ENCODE measurements around the gene ANTXR1. TPM values are rescaled to one million over a fixed set of nuclear protein-coding genes. Genes with fewer than 3 reads are reported as not detected.

The ANTXR1 gene
- polyA plus RNA-seq, 1 donor (not counting 4 experiments of a cell fraction or from before 2014, with no cell fraction given): 20.4 TPM

DNA sequence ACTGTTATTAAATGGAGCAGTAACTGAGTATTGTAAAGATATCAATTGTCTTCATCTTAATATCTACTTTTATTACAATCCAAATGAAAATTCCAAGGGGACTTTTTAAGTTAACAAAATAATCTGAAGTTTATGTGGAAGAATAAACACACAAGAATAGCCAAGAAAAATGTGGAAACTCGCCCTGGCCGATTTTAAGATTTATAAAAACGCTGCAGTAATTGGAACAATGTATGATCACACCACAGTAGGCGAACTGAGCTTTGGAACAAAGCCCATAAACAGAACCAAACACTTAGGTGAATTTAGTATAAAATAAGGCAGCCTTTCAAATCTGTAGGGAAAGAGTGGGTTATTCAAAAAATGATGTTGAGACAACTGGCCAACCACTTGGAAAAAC, 96.3 kb downstream of the ANTXR1 start:
- FAIRE-seq (no peak), DNase-seq (ENCODE audit: low read depth, low spot score) (no peak)
- Histone ChIP-seq H3K4me2 (ENCODE audit: control insufficient read depth, extremely low read depth, insufficient read depth, low read depth, low read length) (no peak overlapping the region), H3K4me1 (ENCODE audit: control insufficient read depth, extremely low read depth, insufficient read depth, low read length) (no peaks in the 10 kb centered on the region), H3K79me2 (ENCODE audit: control insufficient read depth, insufficient read depth, low read length) (no peaks in the 10 kb centered on the region), H3K36me3 (ENCODE audit: control insufficient read depth in 2 of 2, extremely low read depth in 1 of 2, insufficient read depth in 2 of 2, low read length in 2 of 2) (peaks cover 0 to 2% of the 10 kb centered on the region in 2 experiments), H3K9me1 (ENCODE audit: control insufficient read depth, extremely low read depth, insufficient read depth, low read length) (no peaks in the 10 kb centered on the region), H3K4me3 (ENCODE audit: control insufficient read depth in 2 of 3, extremely low read depth in 1 of 3, insufficient read depth in 2 of 3, low read depth in 1 of 3, low read length in 3 of 3) (no peak overlapping the region), H3K27me3 (ENCODE audit: control insufficient read depth, extremely low read depth, insufficient read depth, low read length) (no peaks in the 10 kb centered on the region), H2AFZ (ENCODE audit: control insufficient read depth, low read length) (no peak overlapping the region), H4K20me1 (ENCODE audit: control insufficient read depth, extremely low read depth, insufficient read depth, low read length) (no peaks in the 10 kb centered on the region), H3K27ac (ENCODE audit: control insufficient read depth, insufficient read depth, low read length) (no peak overlapping the region), H3K9ac (ENCODE audit: control insufficient read depth, extremely low read depth, insufficient read depth, low read length) (no peak overlapping the region), H3K9me3 (ENCODE audit: control insufficient read depth, low read depth, low read length) (no peaks in the 10 kb centered on the region)
- no peak for TF ChIP-seq EZH2 (IDR thresholded peaks at IDR 0.05; ENCODE audit: low read length)
- TF ChIP-seq, protein P1, sequence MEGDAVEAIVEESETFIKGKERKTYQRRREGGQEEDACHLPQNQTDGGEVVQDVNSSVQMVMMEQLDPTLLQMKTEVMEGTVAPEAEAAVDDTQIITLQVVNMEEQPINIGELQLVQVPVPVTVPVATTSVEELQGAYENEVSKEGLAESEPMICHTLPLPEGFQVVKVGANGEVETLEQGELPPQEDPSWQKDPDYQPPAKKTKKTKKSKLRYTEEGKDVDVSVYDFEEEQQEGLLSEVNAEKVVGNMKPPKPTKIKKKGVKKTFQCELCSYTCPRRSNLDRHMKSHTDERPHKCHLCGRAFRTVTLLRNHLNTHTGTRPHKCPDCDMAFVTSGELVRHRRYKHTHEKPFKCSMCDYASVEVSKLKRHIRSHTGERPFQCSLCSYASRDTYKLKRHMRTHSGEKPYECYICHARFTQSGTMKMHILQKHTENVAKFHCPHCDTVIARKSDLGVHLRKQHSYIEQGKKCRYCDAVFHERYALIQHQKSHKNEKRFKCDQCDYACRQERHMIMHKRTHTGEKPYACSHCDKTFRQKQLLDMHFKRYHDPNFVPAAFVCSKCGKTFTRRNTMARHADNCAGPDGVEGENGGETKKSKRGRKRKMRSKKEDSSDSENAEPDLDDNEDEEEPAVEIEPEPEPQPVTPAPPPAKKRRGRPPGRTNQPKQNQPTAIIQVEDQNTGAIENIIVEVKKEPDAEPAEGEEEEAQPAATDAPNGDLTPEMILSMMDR (optimal IDR thresholded peaks at IDR 0.05 in 1 of 3, IDR thresholded peaks at IDR 0.05 in 1 of 3, conservative IDR thresholded peaks at IDR 0.05 in 1 of 3; ENCODE audit: extremely low read depth in 1 of 3, insufficient read depth in 2 of 3, low read length in 3 of 3): no peak
- dilution Hi-C loops (cut with MboI; ENCODE audit: extremely low pct_ligation_motif_present, low sequenced_read_pairs): no loop called here

DNA sequence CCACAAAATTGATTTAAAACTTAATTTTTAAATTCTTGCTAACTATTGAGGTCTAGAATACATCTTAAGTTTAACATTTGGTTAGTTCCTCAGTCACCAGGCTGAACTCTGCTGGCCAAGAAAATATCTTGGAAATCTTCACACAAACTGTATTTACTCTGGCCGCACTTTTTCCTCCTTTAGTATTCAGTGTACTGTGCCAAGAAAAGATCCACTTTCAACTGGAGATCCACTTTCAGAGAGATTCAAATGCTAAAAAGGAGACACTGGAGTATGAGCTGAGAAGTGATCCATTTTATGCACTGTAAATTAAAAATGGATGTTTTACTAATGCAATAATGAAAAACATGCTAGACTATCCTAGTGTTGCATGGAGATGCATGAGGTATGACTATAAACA, 98.1 kb downstream of the ANTXR1 start:
- no peaks in the 10 kb centered on the region for H3K4me1 ChIP-seq (ENCODE audit: control insufficient read depth, extremely low read depth, insufficient read depth, low read length)
- H3K9ac ChIP-seq (ENCODE audit: control insufficient read depth, extremely low read depth, insufficient read depth, low read length): no peak overlapping the region
- DNase-seq (ENCODE audit: low read depth, low spot score): no peak
- dilution Hi-C loops (cut with MboI; ENCODE audit: extremely low pct_ligation_motif_present, low sequenced_read_pairs): no loop called here
- no peaks in the 10 kb centered on the region for H3K79me2 ChIP-seq (ENCODE audit: control insufficient read depth, insufficient read depth, low read length)
- no peak for TF ChIP-seq EZH2 (IDR thresholded peaks at IDR 0.05; ENCODE audit: low read length)
- TF ChIP-seq, protein P1 (optimal IDR thresholded peaks at IDR 0.05 in 1 of 3, IDR thresholded peaks at IDR 0.05 in 1 of 3, conservative IDR thresholded peaks at IDR 0.05 in 1 of 3; ENCODE audit: extremely low read depth in 1 of 3, insufficient read depth in 2 of 3, low read length in 3 of 3): no peak
- peaks cover 0 to 2% of the 10 kb centered on the region in 2 experiments for H3K36me3 ChIP-seq (ENCODE audit: control insufficient read depth in 2 of 2, extremely low read depth in 1 of 2, insufficient read depth in 2 of 2, low read length in 2 of 2)
- H3K27me3 ChIP-seq (ENCODE audit: control insufficient read depth, extremely low read depth, insufficient read depth, low read length): no peaks in the 10 kb centered on the region
- no peaks in the 10 kb centered on the region for H4K20me1 ChIP-seq (ENCODE audit: control insufficient read depth, extremely low read depth, insufficient read depth, low read length)
- H3K4me3 ChIP-seq (ENCODE audit: control insufficient read depth in 2 of 3, extremely low read depth in 1 of 3, insufficient read depth in 2 of 3, low read depth in 1 of 3, low read length in 3 of 3): no peak overlapping the region
- no peak overlapping the region for H3K4me2 ChIP-seq (ENCODE audit: control insufficient read depth, extremely low read depth, insufficient read depth, low read depth, low read length)
- no peak overlapping the region for H3K27ac ChIP-seq (ENCODE audit: control insufficient read depth, insufficient read depth, low read length)
- no peak overlapping the region for H2AFZ ChIP-seq (ENCODE audit: control insufficient read depth, low read length)
- FAIRE-seq: no peak
- no peaks in the 10 kb centered on the region for H3K9me3 ChIP-seq (ENCODE audit: control insufficient read depth, low read depth, low read length)
- no peaks in the 10 kb centered on the region for H3K9me1 ChIP-seq (ENCODE audit: control insufficient read depth, extremely low read depth, insufficient read depth, low read length)

Data from keratinocyte (primary cell).